NT2/D1 (cell line): Measurements from ENCODE around the gene CPN2.
A peak's percentile ranks its signal among the peaks of the same experiment; 100 is the strongest.

ENCODE experiments used
- DNase-seq: peaks from one replicate; pipeline ENCODE4 v3.0.0-alpha.2; 2011; ENCODE audit warnings: low read depth, low spot score
- H3K27me3 ChIP-seq: 2 replicates; pipeline ENCODE4 v1.6.0; 2011; ENCODE audit warnings: mild to moderate bottlenecking; ENCODE audit not compliant: insufficient read length, insufficient read depth
- H3K36me3 ChIP-seq: 2 replicates; pipeline ENCODE4 v1.6.1; 2011; ENCODE audit warnings: mild to moderate bottlenecking, low read length, mixed read lengths; ENCODE audit not compliant: insufficient read depth, insufficient read length
- H3K4me1 ChIP-seq: 2 replicates; pipeline ENCODE4 v1.5.1; 2011; ENCODE audit not compliant: insufficient read depth, insufficient read length
- H3K4me3 ChIP-seq: 2 replicates; pipeline ENCODE4 v1.5.1; 2011; ENCODE audit warnings: low read depth; ENCODE audit not compliant: insufficient read length
- H3K9ac ChIP-seq: 2 replicates; pipeline ENCODE4 v1.6.0; 2011; ENCODE audit warnings: low read depth; ENCODE audit not compliant: insufficient read length
- H3K9me3 ChIP-seq: 2 replicates; pipeline ENCODE4 v1.5.1; 2011; ENCODE audit warnings: mild to moderate bottlenecking, low read length; ENCODE audit not compliant: insufficient read depth
- SUZ12 ChIP-seq: IDR thresholded peaks from 2 replicates; pipeline ENCODE4 v1.6.1; 2011; ENCODE audit not compliant: insufficient read length, insufficient read depth; ENCODE audit errors: extremely low read depth
- YY1 ChIP-seq: IDR thresholded peaks from 2 replicates; pipeline ENCODE4 v1.6.1; 2011; ENCODE audit not compliant: insufficient read length, insufficient read depth
- ZNF274 ChIP-seq: IDR thresholded peaks from 2 replicates; pipeline ENCODE4 v1.6.1; 2011; ENCODE audit warnings: mild to moderate bottlenecking, low read depth, low read length

CPN2 gene, protein sequence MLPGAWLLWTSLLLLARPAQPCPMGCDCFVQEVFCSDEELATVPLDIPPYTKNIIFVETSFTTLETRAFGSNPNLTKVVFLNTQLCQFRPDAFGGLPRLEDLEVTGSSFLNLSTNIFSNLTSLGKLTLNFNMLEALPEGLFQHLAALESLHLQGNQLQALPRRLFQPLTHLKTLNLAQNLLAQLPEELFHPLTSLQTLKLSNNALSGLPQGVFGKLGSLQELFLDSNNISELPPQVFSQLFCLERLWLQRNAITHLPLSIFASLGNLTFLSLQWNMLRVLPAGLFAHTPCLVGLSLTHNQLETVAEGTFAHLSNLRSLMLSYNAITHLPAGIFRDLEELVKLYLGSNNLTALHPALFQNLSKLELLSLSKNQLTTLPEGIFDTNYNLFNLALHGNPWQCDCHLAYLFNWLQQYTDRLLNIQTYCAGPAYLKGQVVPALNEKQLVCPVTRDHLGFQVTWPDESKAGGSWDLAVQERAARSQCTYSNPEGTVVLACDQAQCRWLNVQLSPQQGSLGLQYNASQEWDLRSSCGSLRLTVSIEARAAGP

DNA sequence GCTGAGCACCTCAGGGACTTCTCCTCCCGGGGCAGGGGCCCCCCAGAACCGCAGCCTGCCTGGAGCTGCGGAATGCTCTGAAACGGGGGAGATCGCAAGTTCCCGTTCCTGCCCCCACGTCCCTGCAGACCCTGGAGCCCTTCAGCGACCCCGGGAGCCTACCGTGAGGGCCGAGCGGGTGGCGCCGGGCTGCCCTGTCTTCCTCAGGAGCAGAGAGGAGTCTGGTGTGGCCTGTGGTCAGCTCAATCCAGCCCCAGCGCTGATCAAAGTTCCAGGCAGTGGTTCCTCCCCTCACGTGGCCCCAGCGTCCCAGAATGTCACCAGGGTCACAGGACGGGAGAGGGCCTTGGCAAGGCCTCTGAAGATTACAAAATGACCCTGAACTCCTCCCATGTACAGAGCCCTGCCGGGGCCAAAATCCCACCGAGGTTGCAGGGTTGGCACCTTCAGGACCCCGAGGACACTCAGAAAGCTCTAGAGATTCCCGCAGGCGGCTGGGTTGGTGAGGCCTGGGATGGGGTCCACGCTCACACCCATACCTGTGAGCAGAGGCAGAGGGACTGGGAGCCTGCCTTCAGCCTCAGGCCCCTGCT is at the start of gene CPN2:
Gene CPN2, minus strand, starts transcription at position 249 of the 593 bp plus-strand sequence. CDS start 8,626 bp downstream, outside the sequence.
- H3K4me3 ChIP-seq, result no peak within 1 kb of the TSS

DNA sequence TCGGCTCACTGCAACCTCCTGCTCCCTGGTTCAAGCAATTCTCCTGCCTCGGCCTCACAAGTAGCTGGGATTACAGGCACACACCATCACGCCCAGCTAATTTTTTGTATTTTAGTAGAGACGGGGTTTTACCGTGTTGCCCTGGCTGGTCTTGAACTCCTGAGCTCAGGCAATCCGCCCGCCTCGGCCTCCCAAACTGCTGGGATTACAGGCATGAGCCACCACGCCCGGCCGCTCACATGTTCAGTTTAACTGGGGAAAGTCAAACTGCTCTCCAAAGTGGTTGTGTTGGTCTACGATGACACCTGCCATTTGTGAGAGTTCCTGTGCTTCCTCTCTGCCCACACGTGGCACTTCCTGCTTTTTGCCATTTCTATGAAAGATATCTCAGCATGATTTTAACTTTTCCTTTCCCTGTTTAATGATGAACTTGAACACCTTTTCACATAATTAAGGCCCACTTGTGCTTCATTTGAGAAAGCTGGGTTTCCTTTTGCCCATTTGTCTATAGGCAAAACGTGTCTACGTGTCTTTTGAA is 48.8 kb upstream of the CPN2 start:
- TF ChIP-seq YY1 (no peak), SUZ12 (no peak), ZNF274 (no peak)
- no peak overlapping the region for H3K4me3 ChIP-seq
- no peaks in the 10 kb centered on the region for H3K27me3 ChIP-seq
- no peak overlapping the region for H3K9ac ChIP-seq
- no peaks in the 10 kb centered on the region for H3K9me3 ChIP-seq
- H3K4me1 ChIP-seq, result peaks cover 15% of the 10 kb centered on the region
- no peak for DNase-seq
- peaks cover 7% of the 10 kb centered on the region for H3K36me3 ChIP-seq

More for the DNA sequence above, at the start of gene CPN2:
- TF ChIP-seq ZNF274 (no peak), SUZ12 (no peak), YY1 (no peak)
- H3K27me3 ChIP-seq, result no peaks in the 10 kb centered on the region
- peaks cover 18% of the 10 kb centered on the region for H3K4me1 ChIP-seq
- no peak within 1 kb of the TSS for H3K9ac ChIP-seq
- H3K9me3 ChIP-seq, result no peaks in the 10 kb centered on the region
- DNase-seq, result no peak
- no peaks in the 10 kb centered on the region for H3K36me3 ChIP-seq

DNA sequence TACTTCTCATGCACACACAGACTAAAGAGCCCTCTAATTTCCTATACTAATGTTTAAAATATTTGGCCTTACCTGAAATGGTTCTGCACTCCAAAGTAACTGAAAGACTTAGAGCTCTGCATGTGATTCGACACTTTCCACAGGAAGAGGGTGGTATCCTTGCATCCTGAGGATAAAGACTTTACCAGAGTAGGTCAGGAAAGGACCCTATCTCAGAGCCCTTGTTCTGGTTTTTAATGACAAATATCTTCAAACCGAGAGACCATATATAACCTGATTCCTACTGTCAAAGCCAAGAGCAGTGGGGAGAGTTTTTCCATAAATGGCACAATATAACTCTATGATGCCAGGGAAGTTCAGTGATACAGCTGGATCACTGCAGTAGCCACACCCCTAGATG is 48.0 kb upstream of the CPN2 start, which contains the start of gene GP5:
Gene GP5, minus strand, starts transcription at position 101 of the 400 bp plus-strand sequence. CDS start 984 bp downstream, outside the sequence.
- peaks cover 3% of the 10 kb centered on the region for H3K36me3 ChIP-seq
- H3K9ac ChIP-seq, result no peak within 1 kb of the TSS
- no peaks in the 10 kb centered on the region for H3K9me3 ChIP-seq
- no peak for DNase-seq
- H3K27me3 ChIP-seq, result no peaks in the 10 kb centered on the region
- H3K4me3 ChIP-seq, result no peak within 1 kb of the TSS
- no peak for TF ChIP-seq ZNF274
- no peak for TF ChIP-seq SUZ12
- H3K4me1 ChIP-seq, result peaks cover 15% of the 10 kb centered on the region

DNA sequence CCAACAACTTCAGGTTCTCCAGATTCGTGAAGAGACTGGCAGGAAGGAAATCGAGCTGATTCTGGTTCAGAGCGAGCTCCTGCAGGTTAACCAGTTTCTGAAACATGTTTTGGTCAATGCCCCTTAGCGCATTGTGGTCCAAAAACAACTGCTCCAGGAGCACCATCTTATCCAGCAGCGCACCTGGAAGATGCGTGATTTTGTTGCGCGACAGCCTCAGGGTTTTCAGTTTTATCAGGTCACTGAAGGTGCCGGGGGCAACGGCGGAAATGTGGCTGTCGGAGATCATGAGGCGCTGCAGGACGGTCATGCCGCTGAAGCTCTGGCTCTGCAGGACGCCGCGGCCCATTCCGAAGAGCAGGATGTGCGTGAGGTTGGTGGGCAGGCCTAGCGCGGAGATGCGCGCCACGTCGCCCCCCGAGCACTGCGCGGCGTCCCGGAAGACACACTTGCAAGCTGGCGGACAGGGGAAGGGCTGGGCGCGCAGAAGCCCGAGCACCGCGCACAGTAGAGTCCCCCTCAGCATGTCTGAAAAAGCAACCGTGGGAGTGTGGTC is 46.7 kb upstream of the CPN2 start:
- no peak for DNase-seq
- Histone ChIP-seq H3K36me3 (no peaks in the 10 kb centered on the region), H3K9ac (no peak overlapping the region), H3K27me3 (no peaks in the 10 kb centered on the region), H3K4me1 (peaks cover 15% of the 10 kb centered on the region), H3K4me3 (no peak overlapping the region), H3K9me3 (no peaks in the 10 kb centered on the region)
- no peak for TF ChIP-seq SUZ12
- no peak for TF ChIP-seq ZNF274
- no peak for TF ChIP-seq YY1

DNA sequence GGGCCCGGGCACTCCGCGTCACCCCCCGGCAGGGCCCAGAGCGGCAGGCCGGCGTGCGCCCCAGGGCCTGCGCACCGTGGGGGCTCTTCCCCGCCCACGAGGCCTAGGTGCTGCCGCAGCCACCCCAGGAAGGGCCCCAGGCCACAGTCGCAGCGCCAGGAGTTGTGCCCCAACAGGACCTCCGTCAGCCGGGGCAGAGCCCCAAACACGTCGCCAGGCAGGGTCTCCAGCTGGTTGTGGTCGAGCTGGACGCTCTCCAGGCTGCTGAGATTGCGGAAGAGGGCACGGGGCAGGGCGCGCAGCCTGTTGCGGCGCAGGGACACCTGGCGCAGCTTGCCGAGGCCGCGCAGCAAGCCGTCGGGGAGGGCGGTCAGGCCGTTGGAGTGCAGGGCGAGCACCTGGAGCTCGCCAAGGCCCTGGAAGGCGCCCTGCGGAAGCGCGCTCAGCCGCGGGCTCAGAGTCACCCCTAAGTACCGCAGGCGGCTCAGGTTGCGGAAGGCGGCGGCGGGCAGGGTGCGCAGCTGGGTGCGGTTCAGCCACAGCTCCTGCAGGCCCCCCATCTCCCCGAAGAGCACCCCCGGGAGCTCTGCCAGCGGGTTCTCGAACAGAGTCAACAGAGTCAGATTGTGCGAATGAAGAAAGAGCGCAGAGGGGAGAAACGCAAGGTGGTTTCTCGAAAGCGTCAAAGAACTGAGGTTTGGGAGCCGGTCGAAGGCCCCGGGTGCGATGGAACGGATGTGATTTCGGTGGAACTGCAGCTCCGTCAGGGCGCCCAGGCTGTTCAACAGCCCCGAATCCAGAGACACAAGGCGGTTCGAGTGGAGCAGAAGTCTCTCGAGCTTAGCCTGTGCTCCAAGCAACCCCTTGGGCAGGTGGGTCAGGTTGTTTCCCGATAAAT is 46.0 kb upstream of the CPN2 start:
- no peaks in the 10 kb centered on the region for H3K9me3 ChIP-seq
- H3K27me3 ChIP-seq, result no peaks in the 10 kb centered on the region
- peak overlapping the region; percentile 46 for H3K9ac ChIP-seq
- H3K4me3 ChIP-seq, result no peak overlapping the region
- peaks cover 14% of the 10 kb centered on the region for H3K4me1 ChIP-seq
- no peaks in the 10 kb centered on the region for H3K36me3 ChIP-seq
- DNase-seq, result no peak
- TF ChIP-seq SUZ12 (no peak), ZNF274 (no peak), YY1 (no peak)

DNA sequence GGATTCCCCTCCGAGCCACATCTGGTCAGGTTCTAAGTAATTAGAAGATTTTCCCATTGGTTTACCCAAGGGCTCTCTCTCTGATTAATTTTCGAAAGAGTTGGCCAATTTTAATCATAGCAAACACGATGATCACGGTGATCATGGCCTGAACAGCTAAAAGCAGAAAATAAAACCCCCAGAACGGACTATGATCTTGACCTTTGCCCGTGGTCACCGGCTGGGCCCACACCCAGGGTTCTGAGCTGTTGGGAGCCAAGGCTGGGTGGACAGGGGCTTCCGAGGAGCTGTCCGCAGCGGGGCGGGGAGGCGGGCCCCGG is 45.4 kb upstream of the CPN2 start:
- DNase-seq, result no peak
- H3K36me3 ChIP-seq, result no peaks in the 10 kb centered on the region
- no peaks in the 10 kb centered on the region for H3K9me3 ChIP-seq
- peaks cover 10% of the 10 kb centered on the region for H3K4me1 ChIP-seq
- H3K27me3 ChIP-seq, result no peaks in the 10 kb centered on the region
- TF ChIP-seq ZNF274 (no peak), YY1 (no peak), SUZ12 (no peak)
- H3K4me3 ChIP-seq, result no peak overlapping the region
- H3K9ac ChIP-seq, result peak overlapping the region; percentile 46
